NCI-H1417 treated with DMSO at 0.1 percent for 48 hours (cell line): ENCODE measurements around the gene RAD50.

Experiments used
- DNase-seq: peaks from one replicate; lab custom pipeline; 2025; lab: John Stamatoyannopoulos, UW

RAD50 gene

GRCh38 chr5:132662004-132662401 lies 105.2 kb downstream of the RAD50 start:
- DNase-seq: no peak

- no peak for DNase-seq
Measured at GRCh38 chr5:132662925-132663770, 106.4 kb downstream of the RAD50 start.

GRCh38 chr5:132663771-132664695 lies 107.3 kb downstream of the RAD50 start:
- no peak for DNase-seq

GRCh38 chr5:132664696-132665209 lies 108.0 kb downstream of the RAD50 start:
- DNase-seq: no peak

GRCh38 chr5:132665574-132666080 lies 108.8 kb downstream of the RAD50 start:
- DNase-seq: no peak

- DNase-seq: no peak
Measured at GRCh38 chr5:132666310-132667123, 109.7 kb downstream of the RAD50 start.

- DNase-seq: no peak
Measured at GRCh38 chr5:132667309-132667708, 110.5 kb downstream of the RAD50 start.

- no peak for DNase-seq
Measured at GRCh38 chr5:132667761-132668705, 111.3 kb downstream of the RAD50 start.

GRCh38 chr5:132668706-132669454 lies 112.1 kb downstream of the RAD50 start:
- DNase-seq: no peak

- no peak for DNase-seq
Measured at GRCh38 chr5:132669455-132669820, 112.7 kb downstream of the RAD50 start.

- no peak for DNase-seq
Measured at GRCh38 chr5:132669966-132670882, 113.4 kb downstream of the RAD50 start.

- DNase-seq: no peak
Measured at GRCh38 chr5:132671000-132671399, 114.2 kb downstream of the RAD50 start.

- DNase-seq: no peak
Measured at GRCh38 chr5:132673488-132673887, 116.7 kb downstream of the RAD50 start.

- no peak for DNase-seq
Measured at GRCh38 chr5:132673939-132674630, 117.3 kb downstream of the RAD50 start, which contains the start of gene IL4. TSS of gene IL4 (plus strand) at chr5:132673989. CDS start at chr5:132674051, 62 bp downstream.

GRCh38 chr5:132674671-132675506 lies 118.1 kb downstream of the RAD50 start:
- no peak for DNase-seq

- no peak for DNase-seq
Measured at GRCh38 chr5:132675936-132676689, 119.3 kb downstream of the RAD50 start.
